Parathyroid adenoma (tissue), 2 donors: ENCODE data around the gene ABLIM1.

Experiments
- H2AFZ ChIP-seq: fragments of 300-600 bp; sonication (generic); one replicate; pipeline ENCODE4 v1.7.0; 2017; ENCODE audit warnings: antibody characterized with exemption, mild to moderate bottlenecking
- H3K27ac ChIP-seq: fragments of 300-600 bp; sonication (generic); one replicate; pipeline ENCODE4 v1.7.0; 2017
- H3K27me3 ChIP-seq: fragments of 300-600 bp; sonication (generic); one replicate; pipeline ENCODE4 v1.7.0; 2017; ENCODE audit warnings: low read length; ENCODE audit not compliant: control insufficient read depth, insufficient read depth
- H3K36me3 ChIP-seq: fragments of 300-600 bp; sonication (generic); one replicate; pipeline ENCODE4 v1.7.0; 2017; ENCODE audit warnings: low read length; ENCODE audit not compliant: control insufficient read depth, insufficient read depth
- H3K4me1 ChIP-seq: fragments of 300-600 bp; sonication (generic); one replicate; pipeline ENCODE4 v1.7.0; 2017; ENCODE audit warnings: control low read depth
- H3K4me2 ChIP-seq: fragments of 300-600 bp; sonication (generic); one replicate; pipeline ENCODE4 v1.7.0; 2017; ENCODE audit warnings: low read length
- H3K4me3 ChIP-seq: fragments of 300-600 bp; sonication (generic); one replicate; pipeline ENCODE4 v1.7.0; 2017; ENCODE audit warnings: low read depth, low read length
- H3K79me2 ChIP-seq: fragments of 300-600 bp; sonication (generic); one replicate; pipeline ENCODE4 v1.7.0; 2017; ENCODE audit warnings: control low read depth
- H3K9ac ChIP-seq: fragments of 300-600 bp; sonication (generic); one replicate; pipeline ENCODE4 v1.7.0; 2017; ENCODE audit warnings: mild to moderate bottlenecking
- H3K9me3 ChIP-seq: fragments of 300-600 bp; sonication (generic); one replicate; pipeline ENCODE4 v1.7.0; 2017; ENCODE audit warnings: low read length; ENCODE audit not compliant: control insufficient read depth
- CTCF ChIP-seq: fragments of 300-600 bp; sonication (generic); IDR thresholded peaks from one replicate; pipeline ENCODE4 v1.7.0; 2017; ENCODE audit warnings: antibody characterized with exemption, mild to moderate bottlenecking
- donor health status: primary hyperparathyroidism.

The ABLIM1 gene

GRCh38 chr10:114427124-114427852 is 230.8 kb downstream of the ABLIM1 start:
- Histone ChIP-seq H3K4me3 (no peak overlapping the region), H3K9me3 (no peaks in the 10 kb centered on the region), H3K4me2 (no peak overlapping the region), H2AFZ (peak overlapping the region; percentile 44), H3K27me3 (no peaks in the 10 kb centered on the region), H3K36me3 (no peaks in the 10 kb centered on the region), H3K79me2 (no peaks in the 10 kb centered on the region), H3K27ac (peak overlapping the region; percentile 9), H3K4me1 (peaks cover 11% of the 10 kb centered on the region), H3K9ac (no peak overlapping the region)
- TF ChIP-seq CTCF, result no peak

GRCh38 chr10:114426476-114426875 is 231.6 kb downstream of the ABLIM1 start:
- H3K27me3 ChIP-seq, result no peaks in the 10 kb centered on the region
- H3K9me3 ChIP-seq, result no peaks in the 10 kb centered on the region
- no peak overlapping the region for H3K9ac ChIP-seq
- no peak for TF ChIP-seq CTCF
- peaks cover 11% of the 10 kb centered on the region for H3K4me1 ChIP-seq
- no peak overlapping the region for H3K4me2 ChIP-seq
- no peaks in the 10 kb centered on the region for H3K36me3 ChIP-seq
- no peak overlapping the region for H3K4me3 ChIP-seq
- H2AFZ ChIP-seq, result peak overlapping the region; percentile 44
- H3K79me2 ChIP-seq, result no peaks in the 10 kb centered on the region
- no peak overlapping the region for H3K27ac ChIP-seq

- Histone ChIP-seq H3K9me3 (no peaks in the 10 kb centered on the region), H3K4me2 (no peak overlapping the region), H3K36me3 (no peaks in the 10 kb centered on the region)
Measured at GRCh38 chr10:114420811-114421485, 237.1 kb downstream of the ABLIM1 start.

GRCh38 chr10:114418109-114418508 is 240.0 kb downstream of the ABLIM1 start:
- Histone ChIP-seq H3K9me3 (no peaks in the 10 kb centered on the region), H3K4me1 (peaks cover 5% of the 10 kb centered on the region), H3K36me3 (no peaks in the 10 kb centered on the region), H3K4me2 (no peak overlapping the region), H3K9ac (no peak overlapping the region), H3K27ac (no peak overlapping the region), H3K27me3 (no peaks in the 10 kb centered on the region), H2AFZ (no peak overlapping the region), H3K4me3 (no peak overlapping the region), H3K79me2 (no peaks in the 10 kb centered on the region)
- no peak for TF ChIP-seq CTCF

More at GRCh38 chr10:114420811-114421485, 237.1 kb downstream of the ABLIM1 start:
- Histone ChIP-seq H3K4me3 (no peak overlapping the region), H3K9ac (no peak overlapping the region), H2AFZ (no peak overlapping the region), H3K27ac (no peak overlapping the region), H3K79me2 (no peaks in the 10 kb centered on the region), H3K4me1 (no peaks in the 10 kb centered on the region), H3K27me3 (no peaks in the 10 kb centered on the region)
- TF ChIP-seq CTCF, result no peak
